GM21619 (cell line): ENCODE results near the gene INTS3.

Source experiments
- ATAC-seq: cut with Tn5 transposase; IDR thresholded peaks from one replicate; pipeline ENCODE4 v1.9.1; 2021; ENCODE audit not compliant: unreplicated experiment

The INTS3 gene

DNA sequence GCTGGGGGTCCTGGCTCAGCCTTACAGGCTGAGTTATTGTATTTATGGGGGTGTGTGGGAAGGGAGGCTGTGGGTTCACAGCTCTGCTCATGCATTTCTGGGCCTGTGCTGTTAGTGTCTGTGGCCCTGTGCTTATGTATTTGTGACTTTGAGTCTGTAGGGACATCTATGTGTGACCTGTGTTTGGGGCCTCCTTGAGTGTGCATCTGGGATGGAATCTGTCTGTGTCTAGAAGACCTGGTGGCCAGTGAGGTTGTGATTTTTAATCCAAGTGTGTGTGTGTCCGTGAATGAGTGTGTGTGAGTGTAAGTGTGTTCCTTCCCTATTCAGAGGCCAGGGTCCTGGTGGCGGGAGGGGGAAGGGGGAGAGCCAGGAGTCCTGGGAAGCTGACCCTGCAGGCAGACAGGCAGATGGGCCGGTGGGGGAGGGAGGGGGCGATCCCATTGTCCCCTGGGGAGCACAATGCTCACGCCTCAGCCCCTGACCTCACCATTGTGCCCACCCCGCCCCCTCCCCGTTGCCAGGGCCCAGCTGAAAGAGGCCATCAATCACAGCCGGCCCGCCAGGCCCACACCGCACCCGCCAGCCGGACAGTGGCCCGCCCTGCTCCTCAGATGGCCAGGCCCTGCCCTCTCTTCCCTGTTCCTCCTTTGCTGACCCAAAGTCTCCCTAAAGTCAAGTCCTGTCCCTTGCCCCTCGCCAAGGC, 66.9 kb downstream of the INTS3 start:
- no peak for ATAC-seq

DNA sequence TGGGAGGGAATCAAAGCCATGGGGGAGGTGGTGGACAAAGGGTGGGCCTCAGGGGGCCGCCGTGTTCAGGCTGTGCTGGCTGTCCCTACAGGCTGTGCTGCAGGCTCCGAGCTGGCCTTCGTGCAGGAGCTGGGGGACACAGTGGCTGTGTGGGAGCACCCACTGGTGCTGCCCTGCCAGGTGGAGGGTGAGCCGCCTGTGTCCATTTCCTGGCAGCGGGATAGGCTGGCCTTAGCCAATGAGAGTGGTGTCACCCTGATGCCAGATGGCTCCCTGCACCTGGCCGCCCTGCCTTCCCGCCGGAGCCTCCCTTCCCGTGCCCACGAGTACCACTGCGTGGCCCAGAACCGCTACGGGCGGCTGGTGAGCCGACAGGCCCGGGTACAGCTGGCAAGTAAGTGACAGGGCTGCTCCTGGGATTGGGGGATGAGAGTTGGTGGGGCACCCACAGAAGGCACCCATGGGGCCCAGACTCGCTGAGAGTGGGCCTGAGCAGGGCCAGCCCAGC, 67.5 kb downstream of the INTS3 start:
- no peak for ATAC-seq

- no peak for ATAC-seq
Measured at GRCh38 chr1:153795934-153796785, 68.3 kb downstream of the INTS3 start.

DNA sequence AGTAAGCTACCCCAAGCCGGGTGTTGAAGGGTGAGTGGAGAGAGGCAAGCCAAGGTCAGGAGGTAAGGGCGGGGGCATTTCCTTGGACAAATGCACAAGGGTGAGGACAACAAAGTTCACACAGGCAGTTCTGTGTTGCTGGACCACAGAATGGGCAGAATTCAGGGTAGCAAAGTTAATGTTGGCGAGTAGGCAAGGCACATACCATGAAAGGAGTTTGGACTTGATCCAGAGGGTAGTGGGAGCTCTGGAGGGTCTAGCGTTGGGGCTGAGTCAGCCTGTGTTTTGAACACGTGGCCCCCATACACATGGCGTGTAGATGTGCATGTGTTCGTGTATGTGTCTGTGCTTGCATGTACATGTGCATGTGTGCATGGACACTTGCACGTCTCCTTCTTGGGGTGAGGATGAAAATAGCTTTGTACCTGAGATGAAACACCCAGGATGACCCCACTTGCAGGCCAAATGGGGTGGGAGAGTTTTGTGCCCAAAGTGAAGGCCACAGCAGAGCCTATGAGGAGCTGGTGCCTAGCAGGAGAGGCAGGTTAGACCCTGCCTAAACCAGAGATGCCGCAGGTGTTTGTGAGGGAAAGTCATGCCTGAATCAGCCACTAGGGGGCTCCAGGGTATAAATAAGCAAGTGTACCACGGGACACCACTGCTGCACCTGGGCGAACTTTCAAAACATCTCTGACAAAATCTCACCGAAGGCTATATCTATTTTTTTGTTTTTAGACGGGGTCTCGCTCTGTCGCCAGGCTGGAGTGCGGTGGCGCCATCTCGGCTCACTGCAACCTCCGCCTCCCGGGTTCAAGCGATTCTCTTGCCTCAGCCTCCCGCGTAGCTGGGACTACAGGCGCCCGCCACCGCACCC, 69.2 kb downstream of the INTS3 start:
- peak; percentile 66 for ATAC-seq

GRCh38 chr1:153798468-153798780, 70.6 kb downstream of the INTS3 start:
- no peak for ATAC-seq

DNA sequence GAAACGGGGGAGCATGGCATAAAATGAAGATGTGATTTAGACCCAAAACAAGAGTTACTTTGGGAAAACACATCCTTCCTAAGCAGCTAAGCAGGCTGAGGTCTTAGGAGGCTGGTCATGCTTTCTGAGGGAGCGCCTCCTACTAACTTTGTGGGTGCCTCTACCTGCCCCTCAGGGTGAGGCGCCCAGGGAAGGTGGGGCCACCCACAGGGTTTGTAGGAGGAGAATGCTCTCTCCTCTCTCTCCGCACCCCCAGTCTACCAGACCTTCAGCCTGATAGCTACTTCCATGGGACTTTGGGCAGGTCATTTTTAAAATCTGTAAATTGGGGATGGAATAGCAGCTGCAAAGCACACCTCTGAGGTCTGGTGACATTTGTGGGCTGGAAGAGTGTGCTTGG, 71.2 kb downstream of the INTS3 start:
- no peak for ATAC-seq

DNA sequence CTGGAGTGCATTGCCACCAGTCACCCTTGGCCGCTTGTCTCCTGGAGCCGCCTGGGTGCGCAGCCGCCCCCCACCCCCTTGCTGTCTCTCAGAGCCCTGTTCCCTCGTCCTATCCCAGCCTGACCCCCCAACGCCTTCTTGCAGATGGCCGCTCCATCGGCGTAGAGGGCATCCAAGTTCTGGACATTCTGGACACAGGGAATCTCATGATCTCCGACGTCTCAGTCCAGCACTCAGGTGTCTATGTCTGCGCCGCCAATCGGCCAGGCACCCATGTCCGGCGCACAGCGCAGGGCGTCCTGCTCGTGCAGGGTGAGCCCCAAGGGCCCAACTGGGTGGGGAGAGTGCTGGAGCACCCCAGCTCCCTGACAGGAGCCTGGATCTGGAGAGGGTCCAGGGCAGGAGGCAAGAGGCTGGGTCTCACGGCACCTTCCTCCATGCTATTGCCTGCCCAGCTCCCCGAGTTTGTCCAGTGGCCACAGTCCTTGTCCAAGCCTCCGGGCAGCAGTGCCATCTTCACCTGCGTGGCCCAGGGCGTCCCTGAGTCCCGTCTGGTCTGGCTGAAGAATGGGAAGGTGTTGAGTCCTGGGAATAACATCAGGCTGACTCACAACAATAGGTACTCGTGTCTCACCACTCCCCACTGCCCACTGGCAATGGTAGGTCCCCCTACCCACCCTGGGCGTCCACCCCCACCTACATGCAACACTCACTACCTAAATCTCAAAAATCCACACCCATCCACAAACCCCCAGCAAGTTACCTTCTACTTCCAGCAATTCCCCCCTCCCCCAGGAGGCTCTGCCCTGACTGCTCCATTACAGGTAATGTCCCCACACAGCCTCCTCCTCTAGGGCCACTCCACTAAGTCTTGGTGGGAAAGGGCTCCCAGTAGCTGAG, 72.0 kb downstream of the INTS3 start:
- no peak for ATAC-seq

DNA sequence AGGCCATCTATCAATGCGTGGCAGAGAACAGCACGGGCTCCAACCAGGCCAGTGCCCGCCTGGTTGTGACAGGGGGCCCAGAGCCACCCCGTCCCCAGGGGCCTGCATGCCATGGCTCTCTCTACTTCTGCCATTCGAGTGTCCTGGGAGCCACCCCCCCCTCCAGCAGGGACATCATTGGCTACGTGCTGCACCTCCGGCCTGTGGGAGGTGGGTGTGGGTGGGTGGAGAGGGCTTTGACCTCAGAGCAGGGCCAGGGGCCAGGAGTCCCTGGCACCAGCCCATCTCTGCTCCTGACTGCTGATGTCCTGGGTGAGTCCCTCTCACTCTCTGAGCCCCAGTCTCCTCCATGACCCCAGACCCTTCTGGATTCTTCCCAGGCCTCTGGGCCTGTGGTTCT, 72.7 kb downstream of the INTS3 start:
- no peak for ATAC-seq

DNA sequence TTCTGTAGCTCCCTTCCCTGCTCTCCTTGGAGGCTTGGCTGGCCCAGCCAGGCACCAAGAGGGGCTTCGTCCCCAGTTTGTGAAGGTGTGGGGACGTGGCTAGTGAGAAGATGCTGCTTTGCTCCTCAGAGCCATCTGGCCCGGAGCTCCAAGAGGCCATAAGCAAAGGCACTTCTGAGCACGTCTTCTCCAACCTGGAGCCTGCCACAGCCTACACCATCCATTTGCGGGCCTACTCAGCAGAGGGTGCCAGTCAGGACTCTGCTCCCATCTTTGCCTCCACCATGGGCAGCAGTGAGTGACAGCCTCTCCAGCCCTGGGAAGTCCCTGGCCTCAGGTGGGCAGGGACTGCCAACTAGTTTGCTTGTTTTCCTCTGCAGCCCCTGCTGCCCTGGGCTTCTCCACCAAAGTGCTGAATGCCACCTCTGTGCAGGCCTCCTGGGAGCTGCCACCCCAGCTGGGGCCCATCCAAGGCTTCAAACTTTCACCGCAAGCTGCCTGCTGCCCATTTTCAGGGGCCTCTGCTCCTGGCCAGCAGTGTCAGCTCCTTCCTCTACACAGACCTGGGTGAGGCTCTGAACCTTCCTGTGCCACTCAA, 73.3 kb downstream of the INTS3 start:
- ATAC-seq = no peak

- ATAC-seq = no peak
Measured at GRCh38 chr1:153801786-153802697, 74.2 kb downstream of the INTS3 start.

DNA sequence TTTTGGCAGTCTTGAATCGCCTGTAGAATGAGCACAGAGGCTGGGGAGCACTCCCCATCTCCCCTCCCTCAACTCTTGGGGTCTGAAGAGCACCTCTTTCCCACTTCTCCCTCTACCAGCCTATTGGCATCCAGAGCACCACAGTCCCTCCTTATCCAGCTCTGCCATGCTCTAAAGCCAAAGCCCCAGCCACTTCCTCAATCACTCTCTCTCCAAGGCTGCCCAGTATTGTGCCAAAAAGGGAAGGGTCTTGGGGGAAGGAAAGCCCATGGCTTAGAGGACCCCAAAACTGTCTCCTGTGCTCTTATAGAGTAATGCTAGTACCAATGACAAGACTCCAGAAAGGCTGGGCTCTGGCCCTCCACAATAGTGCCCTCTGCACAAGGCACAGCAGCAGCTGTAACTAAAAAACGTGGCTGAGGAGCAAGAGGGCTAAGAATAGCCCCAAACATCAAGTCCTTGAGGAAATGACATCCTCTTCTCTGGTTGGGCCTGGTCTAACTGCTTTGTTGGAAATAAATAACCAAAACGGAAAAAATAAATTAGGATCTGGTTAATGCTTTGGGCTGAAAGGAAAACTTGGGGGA, 75.7 kb downstream of the INTS3 start:
- no peak for ATAC-seq

- ATAC-seq = no peak
Measured at GRCh38 chr1:153804112-153804511, 76.3 kb downstream of the INTS3 start.

DNA sequence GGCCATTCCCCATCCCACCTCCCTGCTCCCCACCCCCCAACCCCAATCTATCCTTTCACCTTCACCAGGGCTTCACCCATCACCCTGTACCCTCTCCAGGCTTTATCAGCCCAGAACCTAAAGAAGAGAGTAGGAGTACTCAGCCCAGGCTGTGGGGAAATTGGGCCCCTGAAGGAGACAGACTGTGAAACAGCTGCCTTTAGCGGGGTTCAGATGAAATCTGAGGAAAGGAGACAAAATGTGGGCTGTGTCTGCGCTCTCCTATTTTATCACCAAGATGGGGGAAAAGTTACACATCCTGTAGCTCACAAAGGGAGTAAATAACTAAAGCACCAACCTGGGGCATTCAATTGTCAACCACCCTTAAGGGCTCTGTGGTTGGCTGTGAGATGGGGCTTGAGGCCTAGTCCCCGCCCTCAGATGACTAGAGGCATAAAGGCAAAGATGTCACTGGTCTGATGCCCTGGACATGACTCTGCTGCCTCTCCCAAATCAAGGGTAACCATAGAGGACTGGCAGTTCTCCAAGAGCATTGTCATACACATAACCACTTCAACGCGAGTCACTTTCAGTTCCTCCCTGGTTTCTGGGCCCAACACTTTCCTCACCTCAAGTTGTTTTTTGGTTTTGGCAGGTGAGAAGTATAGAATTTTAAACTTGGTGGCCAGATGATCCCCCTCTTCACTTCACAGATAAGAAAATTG, 77.3 kb downstream of the INTS3 start:
- peak; percentile 94 for ATAC-seq

DNA sequence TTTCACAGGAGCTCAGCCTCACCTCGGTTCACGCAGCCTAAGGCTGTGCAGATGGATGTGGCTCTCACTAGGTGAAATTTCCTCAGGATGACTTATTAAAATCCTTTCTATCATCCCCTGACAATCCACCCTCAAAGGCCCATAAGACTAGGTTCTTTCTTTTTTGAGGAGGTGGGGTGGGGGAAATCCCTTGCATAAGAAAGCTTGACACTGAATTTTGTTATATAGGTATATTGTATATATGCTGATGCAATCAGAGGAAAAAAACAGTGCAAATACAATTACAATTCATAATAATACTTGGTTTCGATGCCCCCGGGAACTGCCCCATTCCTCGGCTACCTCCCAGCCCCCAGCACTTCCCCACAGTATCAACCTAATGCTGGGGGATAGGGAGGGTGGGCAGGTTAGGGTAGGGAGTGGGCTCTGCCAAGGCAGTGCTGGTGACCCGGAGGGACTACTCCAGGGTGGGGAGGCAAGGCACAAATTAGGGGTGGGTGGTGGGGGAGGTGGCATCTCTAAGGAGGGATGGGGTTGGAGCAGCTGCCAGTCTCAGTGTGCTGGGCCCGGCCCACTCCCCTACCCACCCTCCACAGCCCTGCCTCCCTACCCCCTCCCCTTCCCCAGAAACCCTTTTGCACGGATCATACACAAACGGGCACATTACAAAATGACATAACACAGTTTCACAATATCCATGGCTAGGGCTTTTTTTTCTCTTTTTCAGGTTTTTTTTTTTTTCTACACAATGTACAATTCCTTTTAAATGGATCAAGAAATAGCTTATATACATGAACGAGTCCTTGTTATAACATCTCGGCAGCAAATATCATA, 78.3 kb downstream of the INTS3 start:
- no peak for ATAC-seq

DNA sequence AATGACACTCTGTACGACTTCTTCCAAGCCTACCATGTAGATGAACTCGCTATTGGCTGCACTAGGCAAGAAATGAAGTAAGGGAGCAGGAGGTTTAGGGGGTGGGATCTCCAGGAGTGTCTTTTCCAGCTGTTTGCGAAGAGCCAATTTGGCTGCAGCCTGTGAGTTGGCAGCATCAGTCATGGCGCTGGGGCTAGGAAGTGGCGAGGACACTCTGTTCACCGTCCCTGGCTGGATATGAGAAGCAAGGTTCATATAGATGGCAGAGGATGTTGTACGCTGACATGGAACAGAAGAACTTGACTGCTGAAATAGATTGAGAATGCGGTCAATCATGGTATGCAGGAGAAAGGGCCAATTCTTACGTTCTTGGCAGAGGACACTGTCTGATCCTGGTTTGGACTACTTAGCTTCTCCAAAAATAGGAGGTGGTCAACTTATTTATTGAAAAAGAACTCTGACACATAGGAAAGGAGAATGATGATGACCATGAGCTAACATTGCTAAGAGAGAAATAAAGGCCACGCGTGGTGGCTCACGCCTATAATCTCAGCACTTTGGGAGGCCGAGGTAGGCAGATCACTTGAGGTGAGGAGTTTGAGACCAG, 88.5 kb downstream of the INTS3 start:
- ATAC-seq = no peak

DNA sequence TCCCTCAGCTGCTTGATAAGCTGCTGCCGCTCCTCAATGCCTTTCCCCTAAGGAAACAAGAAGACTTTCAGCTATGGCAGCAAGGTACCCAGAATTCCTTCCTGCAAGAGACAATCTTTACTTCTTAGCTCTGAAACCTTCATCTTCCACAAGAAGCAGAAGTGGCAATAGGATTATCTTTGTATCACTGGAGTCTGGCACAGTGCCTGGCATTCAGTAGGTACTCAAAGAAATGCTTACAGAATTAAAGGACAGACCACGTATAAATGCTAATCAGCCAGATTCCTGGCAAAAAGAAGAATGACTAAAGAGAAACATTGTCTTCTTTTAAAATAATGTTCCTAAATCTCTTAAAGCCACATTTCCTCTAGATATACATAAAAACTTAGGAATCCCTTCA, 91.0 kb downstream of the INTS3 start:
- ATAC-seq = no peak
